HG03432 (cell line): ENCODE data around the gene CRY1.

Experiments
- ATAC-seq: cut with Tn5 transposase; IDR thresholded peaks from one replicate; pipeline ENCODE4 v1.9.1; 2021; ENCODE audit warnings: mild to moderate bottlenecking, moderate library complexity; ENCODE audit not compliant: unreplicated experiment

Gene CRY1

GRCh38 chr12:107093417-107094182 lies at the start of gene CRY1:
TSS of gene CRY1 (minus strand) at chr12:107093549. CDS start at chr12:107092961, 588 bp downstream.
- peak; percentile 93 for ATAC-seq

GRCh38 chr12:107139787-107140186 lies 46.4 kb upstream of the CRY1 start:
- ATAC-seq, result no peak

GRCh38 chr12:107138990-107139389 lies 45.6 kb upstream of the CRY1 start:
- no peak for ATAC-seq

GRCh38 chr12:107135177-107135576 lies 41.8 kb upstream of the CRY1 start:
- no peak for ATAC-seq

GRCh38 chr12:107134558-107134957 lies 41.2 kb upstream of the CRY1 start:
- no peak for ATAC-seq

- ATAC-seq, result no peak
These were observed 40.1 kb upstream of the CRY1 start for GRCh38 chr12:107133462-107133861.

- no peak for ATAC-seq
These were observed 38.7 kb upstream of the CRY1 start for GRCh38 chr12:107131832-107132616.

GRCh38 chr12:107130830-107131611 lies 37.7 kb upstream of the CRY1 start:
- no peak for ATAC-seq

- no peak for ATAC-seq
These were observed 36.1 kb upstream of the CRY1 start for GRCh38 chr12:107129315-107129930.

- ATAC-seq, result no peak
These were observed 34.4 kb upstream of the CRY1 start for GRCh38 chr12:107127482-107128430.

GRCh38 chr12:107126796-107127481 lies 33.6 kb upstream of the CRY1 start:
- no peak for ATAC-seq

- ATAC-seq, result no peak
These were observed 32.5 kb upstream of the CRY1 start for GRCh38 chr12:107125833-107126232.

GRCh38 chr12:107122452-107122958 lies 29.2 kb upstream of the CRY1 start:
- ATAC-seq, result no peak

- ATAC-seq, result no peak
These were observed 25.7 kb upstream of the CRY1 start for GRCh38 chr12:107119091-107119490.

GRCh38 chr12:107118624-107119023 lies 25.3 kb upstream of the CRY1 start:
- ATAC-seq, result no peak

- ATAC-seq, result no peak
These were observed 21.8 kb upstream of the CRY1 start for GRCh38 chr12:107115119-107115518.

GRCh38 chr12:107111314-107111713 lies 18.0 kb upstream of the CRY1 start:
- ATAC-seq, result no peak

GRCh38 chr12:107109726-107110719 lies 16.7 kb upstream of the CRY1 start:
- no peak for ATAC-seq
